K562 (cell line): ENCODE results near the gene ZKSCAN1. TPM values are rescaled to one million over a fixed set of nuclear protein-coding genes. Genes with fewer than 3 reads are reported as not detected.

Source experiments
- ARID4B ChIP-seq: sonication (generic); formaldehyde crosslinking; IDR thresholded peaks from 2 replicates; pipeline ENCODE4 v1.8.0; 2022; ENCODE audit warnings: mild to moderate bottlenecking, missing genetic modification reagents
- CGGBP1 ChIP-seq: fragments of 250-450 bp; sonication (Bioruptor Pico); IDR thresholded peaks from 2 replicates; pipeline ENCODE4 v1.9.0; 2021; ENCODE audit warnings: mild to moderate bottlenecking
- TRIM25 ChIP-seq: fragments of 450-650 bp; IDR thresholded peaks from 2 replicates; pipeline ENCODE4 v1.7.0; 2016; ENCODE audit warnings: borderline replicate concordance
- ZBTB7A ChIP-seq: IDR thresholded peaks from 2 replicates; pipeline ENCODE4 v1.6.1; 2011; ENCODE audit warnings: low read depth, mild to moderate bottlenecking, low read length, moderate library complexity, borderline replicate concordance; ENCODE audit not compliant: control insufficient read depth
- ZNF212 ChIP-seq: fragments of 450-650 bp; formaldehyde crosslinking; IDR thresholded peaks from 2 replicates; pipeline ENCODE4 v1.4.0; 2020; ENCODE audit warnings: mild to moderate bottlenecking
- ZSCAN32 ChIP-seq: fragments of 450-650 bp; formaldehyde crosslinking; IDR thresholded peaks from 2 replicates; pipeline ENCODE4 v1.4.0; 2020; ENCODE audit warnings: mild to moderate bottlenecking, moderate library complexity
- polyA plus RNA-seq, 8 experiments: library from polyadenylated mRNA; depleted of rRNA in 4 of 8; stranded (reverse) in 5 of 8; unstranded in 3 of 8; fragments of >200 nt; fragmentation: Nextera tagmentation in 2 of 8; fragmentation: Illumina TruSeq in 1 of 8; extraction: Ambion mirVana in 2 of 8; extraction: Trizol in 1 of 8; gene quantifications; 2 replicates each; pipeline versions ENCODE4 v1.2.1 to v1.2.3, GENCODE V29; 2011 to 2014; ENCODE audit warnings: inconsistent platforms in 1 of 8, missing spikeins in 1 of 8
- total RNA-seq, 7 experiments: library from RNA; depleted of rRNA in 6 of 7; stranded (reverse); fragments of >200 nt in 6 of 7; fragmentation: Illumina TruSeq in 2 of 7; extraction: Trizol in 2 of 7; gene quantifications; 2 replicates each; pipeline versions ENCODE4 v1.2.1 to v1.2.3, GENCODE V29; 2011 to 2021; ENCODE audit warnings: low replicate concordance in 1 of 7

Gene ZKSCAN1
- total and polyA plus RNA-seq, 9 of the 15 experiments (the other 6 are each of a cell fraction or from before 2014, with no cell fraction given), result 5.3 to 43.0 (median 23.2) TPM

- TF ChIP-seq ARID4B (CRISPR knock-in tag), result no peak
- no peak for TF ChIP-seq ZSCAN32 (CRISPR knock-in tag)
- TF ChIP-seq CGGBP1 (CRISPR knock-in tag), result no peak
- TF ChIP-seq ZBTB7A, result no peak
- TF ChIP-seq ZNF212 (CRISPR knock-in tag), result no peak
- TF ChIP-seq TRIM25, result no peak
These were observed 36.2 kb downstream of the ZKSCAN1 start (continued) for GRCh38 chr7:100051611-100052010.
